NCI-H1930 (cell line): ENCODE data around the gene KLC3.
"Not testable (repeated sequence)": the region's sequence is repeated elsewhere in the genome, so short reads cannot be mapped to it uniquely, and the experiment has no call there.

Experiments
- DNase-seq, 2 experiments: peaks; one replicate each; lab custom pipeline; 2025; lab: John Stamatoyannopoulos, UW

The KLC3 gene

GRCh38 chr19:45340232-45340898, at the start of gene KLC3:
KLC3 (plus strand) TSS chr19:45340750; CDS start chr19:45345542, 4,792 bp downstream.
- peak; percentile 24 to 34 for DNase-seq

- DNase-seq: no peak
Measured at GRCh38 chr19:45291834-45292233, 48.7 kb upstream of the KLC3 start.

- no peak for DNase-seq
Measured at GRCh38 chr19:45293682-45294081, 46.9 kb upstream of the KLC3 start.

- no peak for DNase-seq
Measured at GRCh38 chr19:45294291-45295029, 46.1 kb upstream of the KLC3 start.

GRCh38 chr19:45295873-45296272, 44.7 kb upstream of the KLC3 start:
- DNase-seq: no peak

GRCh38 chr19:45296355-45296754, 44.2 kb upstream of the KLC3 start:
- DNase-seq: no peak

GRCh38 chr19:45297674-45298073, 42.9 kb upstream of the KLC3 start:
- DNase-seq: no peak

GRCh38 chr19:45298264-45298663, 42.3 kb upstream of the KLC3 start:
- DNase-seq: no peak

- no peak for DNase-seq
Measured at GRCh38 chr19:45299719-45300118, 40.8 kb upstream of the KLC3 start.

- no peak for DNase-seq
Measured at GRCh38 chr19:45302416-45302815, 38.1 kb upstream of the KLC3 start.

- DNase-seq: no peak
Measured at GRCh38 chr19:45303269-45304060, 37.1 kb upstream of the KLC3 start.

- DNase-seq: no peak
Measured at GRCh38 chr19:45304141-45304926, 36.2 kb upstream of the KLC3 start.

- no peak for DNase-seq
Measured at GRCh38 chr19:45305007-45305406, 35.5 kb upstream of the KLC3 start.

GRCh38 chr19:45305421-45305820, 35.1 kb upstream of the KLC3 start:
- DNase-seq: no peak

- DNase-seq: no peak
Measured at GRCh38 chr19:45306040-45306439, 34.5 kb upstream of the KLC3 start.

GRCh38 chr19:45306518-45307027, 34.0 kb upstream of the KLC3 start:
- DNase-seq: peak; percentile 86 to 88

GRCh38 chr19:45307361-45307760, 33.2 kb upstream of the KLC3 start:
- no peak for DNase-seq

GRCh38 chr19:45309322-45309721, 31.2 kb upstream of the KLC3 start:
- not testable (repeated sequence) for DNase-seq

GRCh38 chr19:45311621-45312020, 28.9 kb upstream of the KLC3 start:
- DNase-seq: no peak

GRCh38 chr19:45312285-45312684, 28.3 kb upstream of the KLC3 start:
- not testable (repeated sequence) for DNase-seq

GRCh38 chr19:45314708-45315245, 25.8 kb upstream of the KLC3 start:
- no peak for DNase-seq
